HUES6 (cell line): ENCODE results near the gene DNAJB2.

Experiments
- H3K27ac ChIP-seq: 2 replicates; pipeline ENCODE4 v1.7.0; 2013; ENCODE audit warnings: low read depth, mild to moderate bottlenecking, low read length, inconsistent platforms
- H3K27me3 ChIP-seq: 2 replicates; pipeline ENCODE4 v1.6.1; 2013; ENCODE audit warnings: low read length; ENCODE audit not compliant: control insufficient read depth, insufficient read depth
- H3K36me3 ChIP-seq: 2 replicates; pipeline ENCODE4 v1.6.1; 2013; ENCODE audit warnings: low read length; ENCODE audit not compliant: control insufficient read depth, insufficient read depth
- H3K4me1 ChIP-seq: 2 replicates; pipeline ENCODE4 v1.6.1; 2013; ENCODE audit warnings: low read length; ENCODE audit not compliant: control insufficient read depth, insufficient read depth
- H3K4me3 ChIP-seq: 2 replicates; pipeline ENCODE4 v1.5.1; 2013; ENCODE audit warnings: low read depth, low read length
- H3K9ac ChIP-seq: one replicate; pipeline ENCODE4 v1.6.1; 2013; ENCODE audit warnings: mild to moderate bottlenecking, low read length
- H3K9me3 ChIP-seq: 2 replicates; pipeline ENCODE4 v1.6.1; 2013; ENCODE audit warnings: low read depth, low read length; ENCODE audit not compliant: control insufficient read depth, insufficient read depth

The DNAJB2 gene

GRCh38 chr2:219334076-219334475 lies 54.9 kb downstream of the DNAJB2 start:
- no peak overlapping the region for H3K4me3 ChIP-seq
- H3K27ac ChIP-seq: no peak overlapping the region
- H3K9me3 ChIP-seq: no peaks in the 10 kb centered on the region
- H3K36me3 ChIP-seq: no peaks in the 10 kb centered on the region
- peaks cover 59% of the 10 kb centered on the region for H3K27me3 ChIP-seq
- H3K9ac ChIP-seq: no peak overlapping the region
- H3K4me1 ChIP-seq: 0 out of 2 replicates have a peak, but pooled peaks cover 5% of the 10 kb centered on the region

GRCh38 chr2:219335373-219335786 lies 56.2 kb downstream of the DNAJB2 start:
- no peaks in the 10 kb centered on the region for H3K9me3 ChIP-seq
- peaks cover 46% of the 10 kb centered on the region for H3K27me3 ChIP-seq
- no peak overlapping the region for H3K9ac ChIP-seq
- H3K27ac ChIP-seq: no peak overlapping the region
- H3K4me1 ChIP-seq: 0 out of 2 replicates have a peak, but pooled peaks cover 5% of the 10 kb centered on the region
- no peak overlapping the region for H3K4me3 ChIP-seq
- H3K36me3 ChIP-seq: no peaks in the 10 kb centered on the region
